Fibroblast of lung (primary cell): ENCODE data around the gene IGSF23. TPM values are rescaled to one million over a fixed set of nuclear protein-coding genes. Genes with fewer than 3 reads are reported as not detected.

Source experiments
- DNase-seq, 2 donors: peaks; one replicate each; pipeline versions ENCODE4 v3.0.0 to v3.0.0-alpha.2; 2010; ENCODE audit warnings: low read depth in 2 of 2
- H2AFZ ChIP-seq: 2 replicates; pipeline ENCODE4 v1.5.1; 2012; ENCODE audit warnings: low read length, control low read depth, inconsistent platforms
- H3K27ac ChIP-seq: 2 replicates; pipeline ENCODE4 v1.5.1; 2011; ENCODE audit warnings: low read length, control low read depth; ENCODE audit not compliant: insufficient read depth
- H3K27me3 ChIP-seq: 2 replicates; pipeline ENCODE4 v1.5.1; 2011; ENCODE audit warnings: mild to moderate bottlenecking, low read length; ENCODE audit not compliant: control insufficient read depth, insufficient read depth
- H3K36me3 ChIP-seq: 2 replicates; pipeline ENCODE4 v1.5.1; 2011; ENCODE audit warnings: low read length; ENCODE audit not compliant: control insufficient read depth, insufficient read depth
- H3K4me1 ChIP-seq: 2 replicates; pipeline ENCODE4 v1.5.1; 2011; ENCODE audit warnings: low read length; ENCODE audit not compliant: control insufficient read depth, insufficient read depth; ENCODE audit errors: extremely low read depth
- H3K4me2 ChIP-seq: 2 replicates; pipeline ENCODE4 v1.5.1; 2011; ENCODE audit warnings: low read length, control low read depth; ENCODE audit not compliant: insufficient read depth; ENCODE audit errors: extremely low read depth
- H3K4me3 ChIP-seq, 4 experiments: fragments of 200-600 bp in 1 of 4; sonication (generic) in 1 of 4; replicated peaks in 1 of 4; 2 replicates each; pipeline ENCODE4 v1.5.1; 2011 to 2016; ENCODE audit warnings: low read length in 4 of 4, low read depth in 3 of 4, mild to moderate bottlenecking in 3 of 4, control low read depth in 2 of 4, inconsistent platforms in 1 of 4, mixed read lengths in 1 of 4; ENCODE audit not compliant: insufficient read depth in 1 of 4; ENCODE audit errors: control extremely low read depth in 1 of 4
- H3K79me2 ChIP-seq: 2 replicates; pipeline ENCODE4 v1.5.1; 2012; ENCODE audit warnings: mild to moderate bottlenecking, low read length, inconsistent platforms; ENCODE audit not compliant: control insufficient read depth, insufficient read depth
- H3K9ac ChIP-seq: 2 replicates; pipeline ENCODE4 v1.5.1; 2011; ENCODE audit warnings: mild to moderate bottlenecking, low read length, control low read depth; ENCODE audit not compliant: insufficient read depth
- H3K9me3 ChIP-seq: 2 replicates; pipeline ENCODE4 v1.5.1; 2012; ENCODE audit warnings: low read depth, low read length; ENCODE audit not compliant: control insufficient read depth, insufficient read depth
- H4K20me1 ChIP-seq: 2 replicates; pipeline ENCODE4 v1.5.1; 2011; ENCODE audit warnings: low read length; ENCODE audit not compliant: control insufficient read depth, insufficient read depth; ENCODE audit errors: extremely low read depth
- CTCF ChIP-seq, 2 donors: IDR thresholded peaks in 1 of 2; conservative IDR thresholded peaks in 1 of 2; 1 replicate in 1 of 2; 2 replicates in 1 of 2; pipeline ENCODE4 v1.5.1; 2011 to 2012; ENCODE audit warnings: low read length in 2 of 2, control low read depth in 1 of 2, inconsistent platforms in 1 of 2, low read depth in 1 of 2, mild to moderate bottlenecking in 1 of 2
- EZH2 ChIP-seq: IDR thresholded peaks from 2 replicates; pipeline ENCODE4 v1.5.1; 2012; ENCODE audit warnings: low read length, control low read depth, mild to moderate bottlenecking; ENCODE audit errors: missing control alignments
- polyA minus RNA-seq: library from RNA; depleted of rRNA, polyadenylated mRNA; stranded (reverse); fragments of >200 nt; gene quantifications from 2 replicates; pipeline ENCODE4 v1.2.3, GENCODE V29; 2011; ENCODE audit warnings: low replicate concordance
- polyA plus RNA-seq, 2 donors: library from polyadenylated mRNA; depleted of rRNA in 1 of 2; stranded (reverse) in 1 of 2; unstranded in 1 of 2; fragments of >200 nt; gene quantifications; 2 replicates each; pipeline ENCODE4 v1.2.1, GENCODE V29; 2011 to 2012; ENCODE audit warnings: missing spikeins in 1 of 2
- total RNA-seq: library from RNA; depleted of rRNA; stranded (reverse); fragments of >200 nt; gene quantifications from 2 replicates; pipeline ENCODE4 v1.2.1, GENCODE V29; 2014

The IGSF23 gene
- total RNA-seq (0.26 and 0.33 TPM in 2 replicates), polyA plus RNA-seq (0.53 and 1.3 TPM in 2 replicates), polyA minus RNA-seq (not detected in 2 replicates)
- 0.92 and 3.0 TPM in 2 replicates for polyA plus RNA-seq (2012)

- no peaks in the 10 kb centered on the region for H4K20me1 ChIP-seq
- H2AFZ ChIP-seq, result no peak within 1 kb of the TSS
- no peak for TF ChIP-seq EZH2
- no peak for TF ChIP-seq CTCF (conservative IDR thresholded peaks at IDR 0.05 in 1 of 2, IDR thresholded peaks at IDR 0.05 in 1 of 2; ENCODE audit: low read depth in 1 of 2, low read length in 2 of 2)
- H3K9ac ChIP-seq, result no peak within 1 kb of the TSS
- DNase-seq, result no peak
- no peak within 1 kb of the TSS for H3K4me3 ChIP-seq
- H3K4me1 ChIP-seq, result peaks cover 6% of the 10 kb centered on the region
- no peak within 1 kb of the TSS for H3K4me2 ChIP-seq
- no peaks in the 10 kb centered on the region for H3K36me3 ChIP-seq
- H3K9me3 ChIP-seq, result no peaks in the 10 kb centered on the region
- H3K79me2 ChIP-seq, result no peaks in the 10 kb centered on the region
- no peak within 1 kb of the TSS for H3K27ac ChIP-seq
- no peaks in the 10 kb centered on the region for H3K27me3 ChIP-seq
These were observed at the start of gene IGSF23 for GRCh38 chr19:44613295-44614178. TSS of gene IGSF23 (plus strand) at chr19:44613563. CDS start at chr19:44613646, 83 bp downstream.

GRCh38 chr19:44566984-44567383 is 46.4 kb upstream of the IGSF23 start:
- no peaks in the 10 kb centered on the region for H3K79me2 ChIP-seq
- no peak overlapping the region for H2AFZ ChIP-seq
- H3K4me1 ChIP-seq, result no peaks in the 10 kb centered on the region
- H3K36me3 ChIP-seq, result no peaks in the 10 kb centered on the region
- H3K9me3 ChIP-seq, result no peaks in the 10 kb centered on the region
- H3K4me2 ChIP-seq, result no peak overlapping the region
- no peak for DNase-seq
- no peak overlapping the region for H3K9ac ChIP-seq
- H4K20me1 ChIP-seq, result no peaks in the 10 kb centered on the region
- H3K4me3 ChIP-seq, result no peak overlapping the region
- TF ChIP-seq CTCF (conservative IDR thresholded peaks at IDR 0.05 in 1 of 2, IDR thresholded peaks at IDR 0.05 in 1 of 2; ENCODE audit: low read depth in 1 of 2, low read length in 2 of 2), result no peak
- TF ChIP-seq EZH2, result no peak
- peaks cover 3% of the 10 kb centered on the region for H3K27me3 ChIP-seq
- H3K27ac ChIP-seq, result no peak overlapping the region

- H3K79me2 ChIP-seq, result no peaks in the 10 kb centered on the region
- H3K4me1 ChIP-seq, result no peaks in the 10 kb centered on the region
- no peak overlapping the region for H3K4me2 ChIP-seq
- H2AFZ ChIP-seq, result no peak overlapping the region
- H3K4me3 ChIP-seq, result no peak overlapping the region
- no peaks in the 10 kb centered on the region for H4K20me1 ChIP-seq
- TF ChIP-seq CTCF (conservative IDR thresholded peaks at IDR 0.05 in 1 of 2, IDR thresholded peaks at IDR 0.05 in 1 of 2; ENCODE audit: low read depth in 1 of 2, low read length in 2 of 2) (no peak), EZH2 (no peak)
- no peaks in the 10 kb centered on the region for H3K9me3 ChIP-seq
- DNase-seq, result no peak
- H3K9ac ChIP-seq, result no peak overlapping the region
- H3K27me3 ChIP-seq, result peaks cover 3% of the 10 kb centered on the region
- H3K36me3 ChIP-seq, result no peaks in the 10 kb centered on the region
- H3K27ac ChIP-seq, result no peak overlapping the region
These were observed 45.6 kb upstream of the IGSF23 start for GRCh38 chr19:44567745-44568144.
